Limb (tissue), 2 donors: ENCODE measurements around the gene CEMIP.
A peak's percentile ranks its signal among the peaks of the same experiment; 100 is the strongest.

Experiments
- DNase-seq, 2 donors: peaks; one replicate each; pipeline ENCODE4 v3.0.0-alpha.2; 2016; ENCODE audit errors: extremely low spot score in 2 of 2

CEMIP gene

GRCh38 chr15:80778964-80779657 lies at the start of gene CEMIP:
Gene CEMIP (plus strand): TSS chr15:80779370. CDS start chr15:80873880, 94,510 bp downstream.
- peak; percentile 11 to 90 for DNase-seq

- DNase-seq = no peak
These were observed 48.8 kb upstream of the CEMIP start for GRCh38 chr15:80730387-80730786.

- no peak for DNase-seq
These were observed 48.2 kb upstream of the CEMIP start for GRCh38 chr15:80730926-80731325.

- DNase-seq = no peak
These were observed 47.0 kb upstream of the CEMIP start for GRCh38 chr15:80732167-80732566.

GRCh38 chr15:80732818-80733217 lies 46.4 kb upstream of the CEMIP start:
- DNase-seq = no peak

- DNase-seq = no peak
These were observed 45.7 kb upstream of the CEMIP start for GRCh38 chr15:80733460-80733859.

GRCh38 chr15:80735344-80735743 lies 43.8 kb upstream of the CEMIP start:
- no peak for DNase-seq

GRCh38 chr15:80736560-80736959 lies 42.6 kb upstream of the CEMIP start:
- DNase-seq = no peak

GRCh38 chr15:80739919-80740318 lies 39.3 kb upstream of the CEMIP start:
- no peak for DNase-seq

- DNase-seq = no peak
These were observed 37.1 kb upstream of the CEMIP start for GRCh38 chr15:80742081-80742480.

- DNase-seq = no peak
These were observed 35.9 kb upstream of the CEMIP start for GRCh38 chr15:80743189-80743833.

GRCh38 chr15:80744415-80744814 lies 34.8 kb upstream of the CEMIP start:
- DNase-seq = no peak

- no peak for DNase-seq
These were observed 34.3 kb upstream of the CEMIP start for GRCh38 chr15:80744826-80745225.

GRCh38 chr15:80745888-80746287 lies 33.3 kb upstream of the CEMIP start:
- DNase-seq = no peak

GRCh38 chr15:80747317-80748053 lies 31.7 kb upstream of the CEMIP start:
- peak; percentile 32 to 35 for DNase-seq

- DNase-seq = no peak
These were observed 29.6 kb upstream of the CEMIP start for GRCh38 chr15:80749589-80749988.

GRCh38 chr15:80750575-80750974 lies 28.6 kb upstream of the CEMIP start:
- no peak for DNase-seq

- DNase-seq = no peak
These were observed 27.0 kb upstream of the CEMIP start for GRCh38 chr15:80752204-80752603.

GRCh38 chr15:80753161-80753560 lies 26.0 kb upstream of the CEMIP start:
- no peak for DNase-seq

GRCh38 chr15:80754014-80754413 lies 25.2 kb upstream of the CEMIP start:
- DNase-seq = no peak

- no peak for DNase-seq
These were observed 23.3 kb upstream of the CEMIP start for GRCh38 chr15:80755885-80756284.

- DNase-seq = no peak
These were observed 20.9 kb upstream of the CEMIP start for GRCh38 chr15:80758130-80758745.
